Esophagus muscularis mucosa (tissue), 3 donors: ENCODE results near the gene DYNC1I2.

Source experiments
- CTCF ChIP-seq, 3 experiments: fragments of 200-600 bp in 2 of 3; fragments of 450-650 bp in 1 of 3; sonication (generic) in 2 of 3; IDR thresholded peaks; one replicate each; pipeline ENCODE4 v1.5.1; 2017 to 2019; ENCODE audit warnings: antibody characterized with exemption in 3 of 3, mild to moderate bottlenecking in 2 of 3, moderate library complexity in 1 of 3
- POLR2A ChIP-seq: fragments of 450-650 bp; IDR thresholded peaks from one replicate; pipeline ENCODE4 v1.6.1; 2017; ENCODE audit warnings: antibody characterized with exemption, moderate library complexity, mild to moderate bottlenecking, low read depth
- POLR2AphosphoS5 ChIP-seq, 2 donors: sonication (generic); formaldehyde crosslinking; IDR thresholded peaks; one replicate each; pipeline ENCODE4 v1.6.1; 2017; ENCODE audit warnings: antibody characterized with exemption in 2 of 2

GRCh38 chr2:171668183-171668582 lies 19.1 kb upstream of the DYNC1I2 start:
- TF ChIP-seq CTCF (IDR thresholded peaks at IDR 0.05), result no peak
- TF ChIP-seq POLR2A, result no peak
- TF ChIP-seq POLR2AphosphoS5 (IDR thresholded peaks at IDR 0.05), result no peak
